ENCODE results near the gene EID2.

The EID2 gene

GRCh38 chr19:39539518-39540332 is at the start of gene EID2:
Gene EID2, minus strand, starts transcription at chr19:39540161. Its CDS starts 82 bp downstream, at chr19:39540079.
- DNase-seq: peak; percentile 93

DNA sequence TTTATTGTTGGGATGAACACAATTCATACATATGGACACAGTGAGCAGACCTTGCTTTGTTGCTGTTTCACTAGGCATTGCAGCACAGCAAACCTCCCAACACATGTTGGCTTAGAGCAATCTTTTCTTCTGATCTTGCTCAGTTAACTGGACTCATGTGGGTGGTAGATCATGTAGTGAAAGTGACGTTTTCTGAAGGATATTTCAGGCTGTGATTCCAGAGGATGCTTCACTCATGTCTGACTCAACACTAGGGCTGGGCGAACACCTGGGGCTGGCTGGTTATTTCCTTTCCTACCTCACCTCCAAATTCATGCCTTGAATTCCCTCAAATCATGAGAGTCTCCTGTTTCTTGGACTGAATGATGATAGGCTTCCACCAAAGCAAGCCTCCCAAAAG is 48.1 kb upstream of the EID2 start:
- no peak for DNase-seq

- DNase-seq: no peak
These were observed 47.5 kb upstream of the EID2 start for GRCh38 chr19:39587496-39587895.

DNA sequence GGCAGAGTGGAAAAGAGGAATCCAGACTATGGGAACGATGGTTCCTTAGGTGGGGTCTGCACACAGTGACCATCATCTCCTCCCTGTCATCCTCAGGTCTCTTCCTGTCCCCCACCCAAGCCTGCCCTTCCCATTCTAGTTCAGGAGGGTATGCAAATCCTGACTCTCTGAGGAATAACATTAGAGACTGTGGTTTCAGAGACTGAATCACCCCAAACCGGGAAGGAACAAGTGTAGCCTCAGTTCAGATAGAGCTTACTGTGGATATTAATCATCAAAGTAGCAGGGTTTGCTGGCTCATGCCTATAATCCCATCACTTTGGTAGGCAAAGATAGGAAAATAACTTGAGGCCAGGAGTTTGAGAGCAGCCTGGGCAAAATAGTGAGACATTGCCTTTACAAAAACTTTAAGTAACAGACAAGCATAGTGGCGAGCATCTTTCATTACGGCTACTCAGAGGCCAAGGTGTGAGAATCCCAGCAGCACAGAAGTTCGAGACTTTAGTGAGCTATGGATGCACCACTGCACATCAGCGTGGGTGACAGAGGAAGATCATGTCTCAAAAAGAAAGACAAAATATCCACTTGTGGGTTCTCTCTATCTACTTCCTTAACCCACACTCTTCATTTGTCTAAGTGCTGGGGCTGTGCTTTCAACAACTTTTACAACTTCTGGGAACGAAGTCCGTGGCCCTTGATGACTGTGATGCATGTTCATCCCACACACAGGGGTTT is 43.1 kb upstream of the EID2 start:
- DNase-seq: no peak

DNA sequence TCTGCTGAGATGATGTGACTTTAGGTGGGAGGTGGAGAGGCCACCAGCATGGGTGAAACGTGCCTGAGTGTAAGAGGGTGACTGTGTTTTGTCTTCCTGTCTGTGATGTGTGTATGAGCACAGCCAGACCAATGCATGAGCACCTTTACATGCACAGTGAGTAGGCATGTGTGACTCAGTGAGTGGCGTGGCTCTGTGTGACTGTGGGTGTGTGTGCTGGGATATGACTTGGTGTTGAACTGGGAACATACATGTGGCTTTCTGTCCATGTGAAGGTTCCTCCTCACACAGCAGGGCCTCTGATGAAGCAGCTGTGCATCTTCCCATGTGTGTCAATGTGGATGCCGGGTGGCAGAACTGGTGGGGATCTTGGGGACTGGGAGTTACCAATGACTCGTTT is 42.5 kb upstream of the EID2 start:
- DNase-seq: no peak

DNA sequence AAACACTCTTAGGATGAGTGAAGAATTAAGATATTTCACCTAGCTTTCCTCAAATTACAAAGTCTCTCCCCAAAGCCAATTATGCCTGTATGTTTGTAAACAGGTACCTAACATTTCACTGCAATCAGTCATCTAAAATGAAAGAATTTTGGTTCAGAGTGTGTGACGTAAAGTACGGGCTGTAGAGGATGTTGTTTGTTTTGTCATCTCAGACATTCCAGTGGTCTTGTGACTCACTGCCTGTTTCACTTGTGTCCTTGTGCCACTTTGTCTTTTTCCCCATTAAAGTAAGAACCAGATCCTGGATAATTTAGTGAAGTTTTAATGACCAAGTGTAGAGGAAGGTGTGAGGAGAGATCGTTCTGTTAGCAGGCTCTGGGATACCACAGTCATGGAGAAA is 28.6 kb upstream of the EID2 start:
- DNase-seq: no peak

- DNase-seq: no peak
These were observed 26.1 kb upstream of the EID2 start for GRCh38 chr19:39566064-39566463.

DNA sequence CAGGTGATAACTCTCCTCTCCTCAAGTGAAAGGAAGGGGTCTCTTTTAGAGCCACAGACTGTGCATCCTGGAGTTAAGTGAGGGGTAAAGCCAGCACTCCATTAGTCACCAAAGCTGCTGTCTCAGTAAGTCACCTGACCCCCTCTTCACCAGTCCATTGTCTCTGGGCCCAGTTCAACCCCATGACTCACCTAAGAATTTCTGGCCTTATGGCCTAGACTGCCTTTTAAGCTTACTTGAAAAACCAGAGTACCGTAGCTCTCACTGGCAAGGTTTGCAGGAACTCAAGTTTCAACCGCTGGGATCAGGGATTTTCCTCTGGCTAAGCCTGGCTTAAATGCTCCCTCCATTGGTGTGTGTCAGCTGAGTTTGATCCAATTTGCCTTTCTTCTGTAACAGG is 23.4 kb upstream of the EID2 start:
- DNase-seq: no peak

DNA sequence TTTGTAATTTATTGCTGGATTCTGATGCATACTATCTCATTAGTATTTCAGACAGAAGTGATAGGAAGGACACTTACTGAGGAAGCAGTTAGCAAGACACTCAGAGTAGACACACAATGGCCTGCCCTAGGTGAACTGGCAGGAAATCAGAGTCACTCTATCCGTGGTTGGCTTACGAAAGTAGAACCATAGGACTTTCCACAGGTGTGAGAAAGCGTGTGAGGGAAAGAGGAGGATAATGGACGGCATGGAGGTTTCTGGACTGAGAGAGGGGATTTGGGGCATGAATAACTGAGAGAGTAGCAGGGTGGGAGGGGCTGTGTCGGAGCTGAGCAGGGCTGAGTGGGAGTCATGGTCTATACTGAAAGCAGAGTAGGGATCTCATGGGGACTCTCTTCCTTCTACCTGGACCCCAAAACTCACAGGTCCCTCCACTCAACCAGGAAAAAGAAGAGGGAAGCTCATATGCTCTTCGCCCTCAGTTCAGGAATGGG is 18.7 kb upstream of the EID2 start:
- DNase-seq: no peak

DNA sequence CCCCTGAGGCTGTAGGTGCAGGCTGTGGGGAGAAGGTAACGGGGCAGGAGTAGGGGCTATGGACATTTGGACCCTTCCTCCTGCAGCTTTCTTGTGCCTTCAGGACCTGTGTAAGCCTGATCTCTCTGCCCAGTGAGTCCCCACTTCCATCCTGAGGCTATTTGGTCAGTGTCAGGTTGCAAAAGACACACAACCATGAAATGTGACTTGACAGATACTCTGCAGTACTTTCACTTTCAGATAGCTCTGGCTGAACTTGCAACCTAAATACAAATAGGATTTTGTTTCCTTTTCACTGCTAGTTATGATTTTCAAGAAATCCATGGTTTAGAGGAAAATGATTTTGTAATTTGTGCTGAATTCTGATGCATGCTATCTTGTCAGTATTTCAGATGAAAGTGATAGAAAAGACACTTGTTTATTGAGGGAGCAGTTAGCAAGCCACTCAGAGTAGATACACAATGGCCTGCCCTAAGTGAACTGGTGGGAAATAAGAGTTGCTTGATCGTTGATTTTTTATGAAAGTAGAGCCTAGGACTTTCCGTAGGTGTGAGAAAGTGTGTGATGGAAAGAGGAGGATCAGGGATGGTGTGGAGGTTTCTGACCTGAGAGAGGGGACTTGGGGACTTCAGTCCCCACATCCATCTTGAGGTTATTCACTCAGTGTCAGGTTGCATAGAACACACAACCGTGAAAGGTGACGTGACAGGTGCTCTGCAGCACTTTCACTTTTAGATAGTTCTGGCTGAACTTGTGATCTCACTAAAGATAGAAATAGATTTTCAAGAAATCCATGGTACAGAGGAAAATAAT is 18.1 kb upstream of the EID2 start:
- DNase-seq: no peak

GRCh38 chr19:39555883-39556282 is 15.9 kb upstream of the EID2 start:
- no peak for DNase-seq

- no peak for DNase-seq
These were observed 14.8 kb upstream of the EID2 start for GRCh38 chr19:39554701-39555311.

DNA sequence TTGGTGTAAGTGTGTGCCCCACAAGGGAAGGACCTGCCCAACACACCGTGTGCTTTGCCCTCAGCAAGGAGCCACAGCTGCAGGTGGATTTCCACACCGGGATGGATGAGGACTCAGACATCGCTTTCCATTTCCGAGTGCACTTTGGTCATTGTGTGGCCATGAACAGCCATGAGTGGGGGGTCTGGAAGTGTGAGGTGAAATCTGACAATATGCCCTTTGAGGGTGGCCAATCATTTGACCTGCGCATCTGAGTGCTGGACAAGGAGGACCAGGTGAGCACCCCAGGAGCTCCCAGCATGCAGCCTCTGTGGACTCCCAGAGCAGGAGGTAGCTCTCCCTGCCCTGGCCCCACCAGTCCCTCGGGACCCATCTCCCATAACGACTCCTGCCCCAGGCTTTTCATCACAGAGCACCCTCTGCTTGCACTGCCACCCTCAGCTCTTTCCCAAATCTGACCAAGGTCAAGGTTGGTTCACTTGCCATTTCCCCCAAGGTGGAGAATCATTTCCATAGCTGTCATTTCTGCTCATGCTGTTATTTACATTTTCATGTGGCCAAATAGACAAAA is 13.2 kb upstream of the EID2 start:
- DNase-seq: no peak

GRCh38 chr19:39550197-39550596 is 10.2 kb upstream of the EID2 start:
- DNase-seq: no peak

- no peak for DNase-seq
These were observed 6.6 kb upstream of the EID2 start for GRCh38 chr19:39546599-39546998.

DNA sequence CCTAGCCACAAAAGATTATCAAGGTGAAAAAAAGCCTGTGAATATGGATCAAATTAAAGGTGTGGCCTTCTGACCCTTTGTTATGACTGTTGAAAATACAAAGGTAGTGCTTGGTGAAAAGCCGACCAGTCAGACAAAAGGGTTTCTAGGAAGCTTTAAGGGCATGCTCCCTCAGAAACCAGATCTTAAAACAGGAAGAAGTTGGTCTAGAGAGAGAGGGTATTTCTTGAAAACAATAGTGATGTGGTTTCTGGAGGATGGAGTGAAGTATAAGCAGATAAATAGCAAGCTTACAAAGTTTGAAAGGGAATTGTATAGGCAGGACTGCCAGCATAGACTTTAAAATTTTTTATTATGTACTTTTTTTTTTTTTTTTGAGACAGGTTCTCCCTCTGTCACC is 5.0 kb upstream of the EID2 start:
- no peak for DNase-seq

- no peak for DNase-seq
These were observed 4.4 kb upstream of the EID2 start for GRCh38 chr19:39544226-39544903.

GRCh38 chr19:39543477-39543857 is 3.5 kb upstream of the EID2 start:
- DNase-seq: no peak

DNA sequence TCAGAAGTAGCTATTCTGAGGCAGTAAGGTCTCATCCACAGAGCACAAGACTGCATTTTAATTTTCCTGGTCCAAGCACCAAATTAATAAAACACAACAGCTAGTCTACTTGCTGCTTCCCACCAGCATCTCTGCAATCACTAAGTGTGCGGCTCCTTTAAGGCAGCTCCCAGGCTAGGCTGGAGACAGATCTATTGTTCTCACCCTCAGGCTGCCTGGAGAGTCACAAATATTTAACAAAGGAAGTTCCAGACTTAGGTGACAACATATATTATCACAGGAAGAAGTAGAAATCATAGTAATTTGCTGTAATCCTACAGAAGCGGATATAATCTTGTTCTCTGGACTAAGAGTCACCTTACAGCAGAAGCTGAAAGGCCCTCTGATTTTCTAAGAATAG is 2.2 kb upstream of the EID2 start:
- DNase-seq: no peak

DNA sequence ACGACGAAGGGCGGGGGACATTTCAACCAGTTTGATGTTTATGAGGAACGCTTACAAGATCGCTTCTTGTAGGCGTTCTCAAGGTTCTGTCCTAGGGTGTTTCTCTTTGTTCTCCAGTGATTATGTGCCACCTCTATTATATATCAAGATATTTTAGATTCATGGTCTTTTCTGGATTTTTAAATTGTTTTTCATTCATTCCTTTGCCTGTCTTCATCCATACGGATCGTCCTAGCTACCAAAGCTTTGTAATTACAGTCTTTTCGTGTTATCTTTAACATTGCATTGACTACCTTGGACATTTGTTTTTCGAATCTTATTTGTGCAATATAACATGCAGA is 342 bp upstream of the EID2 start:
- DNase-seq: no peak

DNA sequence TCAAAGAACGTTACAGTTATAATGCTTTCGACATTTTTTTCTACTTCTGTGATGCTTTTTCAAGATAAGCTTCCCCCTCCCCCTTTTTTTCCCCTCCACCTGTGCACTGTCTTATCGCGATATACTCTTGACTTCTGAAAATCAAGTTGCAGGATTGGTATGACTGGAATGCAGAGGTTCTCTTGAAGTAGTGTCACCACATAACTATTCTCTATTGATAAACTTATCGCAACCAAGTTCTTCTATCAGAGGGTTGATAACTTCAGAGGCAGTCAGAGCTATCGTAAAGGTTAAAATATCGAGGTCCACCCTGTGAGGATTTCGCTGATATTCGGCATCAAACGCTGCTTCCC is 820 bp downstream of the EID2 start:
- no peak for DNase-seq

DNA sequence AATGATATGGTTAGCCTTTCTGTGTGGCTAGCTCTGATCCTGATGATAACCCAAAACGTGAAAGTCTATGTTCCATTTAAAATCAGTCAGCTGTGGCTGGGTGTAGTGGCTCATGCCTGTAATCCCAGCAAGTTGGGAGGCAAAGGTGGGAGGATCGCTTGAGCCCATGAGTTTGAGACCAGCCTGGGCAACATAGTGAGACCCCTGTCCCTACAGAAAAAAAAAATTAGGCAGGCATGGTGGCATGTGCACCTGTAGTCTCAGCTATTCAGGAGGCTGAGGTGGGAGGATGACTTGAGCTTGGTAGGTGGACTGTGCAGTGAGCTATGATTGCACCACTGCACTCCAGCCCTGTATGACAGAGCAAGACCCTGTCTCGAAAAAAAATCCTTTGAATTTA is 6.2 kb downstream of the EID2 start:
- DNase-seq: no peak

All from T1000 (cell line).